AG04449 (cell line): ENCODE results near the gene ERP27.

Experiments
- CTCF ChIA-PET: fragments of 350-600 bp; formaldehyde crosslinking; extraction: SDS; loops from one replicate; lab custom pipeline; 2021; ENCODE audit warnings: antibody characterized with exemption; lab: Yijun Ruan, JAX
- POLR2A ChIA-PET: fragments of 400-600, 350-600 bp; formaldehyde crosslinking; extraction: SDS; loops from one replicate; lab custom pipeline; 2020; ENCODE audit warnings: antibody characterized with exemption, inconsistent platforms; lab: Yijun Ruan, JAX
- DNase-seq: peaks from one replicate; pipeline ENCODE4 v3.0.0-alpha.2; 2010; ENCODE audit warnings: low read depth, low spot score
- H3K4me3 ChIP-seq: 2 replicates; pipeline ENCODE4 v1.5.1; 2011; ENCODE audit warnings: low read depth, mild to moderate bottlenecking, control low read depth, low read length
- CTCF ChIP-seq: IDR thresholded peaks from one replicate; pipeline ENCODE4 v1.5.1; 2011; ENCODE audit warnings: mild to moderate bottlenecking, moderate library complexity, low read length, control low read depth, inconsistent platforms; ENCODE audit not compliant: insufficient read depth; ENCODE audit errors: missing control alignments

Gene ERP27

GRCh38 chr12:14904854-14905253 is 33.5 kb downstream of the ERP27 start:
- no peak overlapping the region for H3K4me3 ChIP-seq
- ChIA-PET CTCF (no interaction called here), POLR2A (no interaction called here)
- TF ChIP-seq CTCF = no peak
- no peak for DNase-seq

GRCh38 chr12:14903386-14904098 is 34.8 kb downstream of the ERP27 start:
- no peak for TF ChIP-seq CTCF
- CTCF ChIA-PET = no interaction called here

GRCh38 chr12:14902465-14902864 is 35.9 kb downstream of the ERP27 start:
- no peak for DNase-seq
- TF ChIP-seq CTCF = no peak
- H3K4me3 ChIP-seq = no peak overlapping the region
- ChIA-PET CTCF (no interaction called here), POLR2A (no interaction called here)

More at GRCh38 chr12:14903386-14904098, 34.8 kb downstream of the ERP27 start:
- DNase-seq = no peak
- H3K4me3 ChIP-seq = no peak overlapping the region
- POLR2A ChIA-PET = no interaction called here

- H3K4me3 ChIP-seq = no peak overlapping the region
- no peak for TF ChIP-seq CTCF
- ChIA-PET POLR2A (no interaction called here), CTCF (no interaction called here)
- no peak for DNase-seq
These were observed 37.1 kb downstream of the ERP27 start for GRCh38 chr12:14901228-14901562.

- POLR2A ChIA-PET = no interaction called here
- no peak for DNase-seq
- CTCF ChIA-PET = no interaction called here
These were observed 37.7 kb downstream of the ERP27 start for GRCh38 chr12:14900521-14901227.

More at GRCh38 chr12:14900521-14901227, 37.7 kb downstream of the ERP27 start:
- H3K4me3 ChIP-seq = no peak overlapping the region
- no peak for TF ChIP-seq CTCF
